Keratinocyte (primary cell): ENCODE results near the gene ATF7IP.

Experiments
- EZH2 ChIP-seq: IDR thresholded peaks from one replicate; pipeline ENCODE4 v1.6.1; 2012; ENCODE audit warnings: inconsistent platforms, mild to moderate bottlenecking, low read length, moderate library complexity
- TF ChIP-seq, protein P1 (sequence below), 3 experiments: IDR thresholded peaks in 1 of 3; conservative IDR thresholded peaks in 1 of 3; optimal IDR thresholded peaks in 1 of 3; 2 replicates in 2 of 3; 3 replicates in 1 of 3; pipeline versions ENCODE3 to v1.5.1; 2011; ENCODE audit warnings: low read length in 3 of 3, mild to moderate bottlenecking in 3 of 3, moderate library complexity in 2 of 3, control low read depth in 1 of 3, inconsistent platforms in 1 of 3; ENCODE audit not compliant: insufficient read depth in 2 of 3; ENCODE audit errors: extremely low read depth in 1 of 3

DNA sequence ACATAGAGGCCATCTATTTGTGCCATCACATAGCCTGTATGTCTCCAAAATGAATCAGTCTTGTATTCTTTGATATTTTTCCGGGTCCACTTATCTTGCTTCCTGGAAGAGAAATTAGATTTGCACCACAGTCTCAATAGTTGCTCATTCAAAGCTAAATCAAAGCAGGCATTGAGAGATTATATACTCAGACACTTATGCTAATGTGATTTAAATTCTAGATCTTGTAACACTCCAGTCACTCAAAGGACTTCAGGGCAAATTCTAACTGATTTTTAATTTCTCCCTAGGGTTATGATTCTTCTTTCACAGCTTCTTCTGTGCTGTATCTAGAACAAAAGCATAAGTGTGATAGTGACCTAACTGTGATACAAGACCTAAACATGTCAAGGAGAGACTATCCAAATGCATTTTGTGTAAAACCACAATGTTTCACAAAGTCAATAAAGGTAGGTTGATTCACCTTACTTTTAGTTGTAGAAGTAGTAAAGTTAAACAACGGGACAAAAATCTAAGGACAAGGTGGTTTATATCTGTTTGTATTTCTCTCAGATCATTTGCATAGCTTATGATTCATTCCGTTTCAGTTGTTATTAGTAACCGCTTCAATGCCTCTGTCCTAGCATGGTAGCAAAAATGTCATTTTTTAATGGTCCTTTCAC is 175.4 kb downstream of the ATF7IP start:
- TF ChIP-seq, protein P1, sequence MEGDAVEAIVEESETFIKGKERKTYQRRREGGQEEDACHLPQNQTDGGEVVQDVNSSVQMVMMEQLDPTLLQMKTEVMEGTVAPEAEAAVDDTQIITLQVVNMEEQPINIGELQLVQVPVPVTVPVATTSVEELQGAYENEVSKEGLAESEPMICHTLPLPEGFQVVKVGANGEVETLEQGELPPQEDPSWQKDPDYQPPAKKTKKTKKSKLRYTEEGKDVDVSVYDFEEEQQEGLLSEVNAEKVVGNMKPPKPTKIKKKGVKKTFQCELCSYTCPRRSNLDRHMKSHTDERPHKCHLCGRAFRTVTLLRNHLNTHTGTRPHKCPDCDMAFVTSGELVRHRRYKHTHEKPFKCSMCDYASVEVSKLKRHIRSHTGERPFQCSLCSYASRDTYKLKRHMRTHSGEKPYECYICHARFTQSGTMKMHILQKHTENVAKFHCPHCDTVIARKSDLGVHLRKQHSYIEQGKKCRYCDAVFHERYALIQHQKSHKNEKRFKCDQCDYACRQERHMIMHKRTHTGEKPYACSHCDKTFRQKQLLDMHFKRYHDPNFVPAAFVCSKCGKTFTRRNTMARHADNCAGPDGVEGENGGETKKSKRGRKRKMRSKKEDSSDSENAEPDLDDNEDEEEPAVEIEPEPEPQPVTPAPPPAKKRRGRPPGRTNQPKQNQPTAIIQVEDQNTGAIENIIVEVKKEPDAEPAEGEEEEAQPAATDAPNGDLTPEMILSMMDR (optimal IDR thresholded peaks at IDR 0.05 in 1 of 3, IDR thresholded peaks at IDR 0.05 in 1 of 3, conservative IDR thresholded peaks at IDR 0.05 in 1 of 3; ENCODE audit: extremely low read depth in 1 of 3, insufficient read depth in 2 of 3, low read length in 3 of 3), result no peak
- no peak for TF ChIP-seq EZH2
